HEK293 (cell line): ENCODE results near the gene PHACTR1.

ENCODE experiments used
- CTCF ChIP-seq: fragments of 450-650 bp; formaldehyde crosslinking; IDR thresholded peaks from 2 replicates; pipeline ENCODE4 v1.5.1; 2016; ENCODE audit warnings: missing biosample characterization, missing genetic modification characterization
- REST ChIP-seq: fragments of 450-650 bp; formaldehyde crosslinking; IDR thresholded peaks from 2 replicates; pipeline ENCODE4 v1.5.1; 2016; ENCODE audit warnings: missing biosample characterization, missing genetic modification characterization
- ZIC2 ChIP-seq: fragments of 450-650 bp; formaldehyde crosslinking; IDR thresholded peaks from 2 replicates; pipeline ENCODE4 v1.5.1; 2016; ENCODE audit warnings: missing biosample characterization, missing genetic modification characterization
- ZNF580 ChIP-seq: fragments of 450-650 bp; formaldehyde crosslinking; IDR thresholded peaks from 2 replicates; pipeline ENCODE4 v1.5.1; 2016; ENCODE audit warnings: missing biosample characterization, missing genetic modification characterization
- ZNF660 ChIP-seq: fragments of 450-650 bp; IDR thresholded peaks from 2 replicates; pipeline ENCODE4 v1.5.1; 2018; ENCODE audit warnings: missing biosample characterization, mild to moderate bottlenecking, missing genetic modification characterization

GRCh38 chr6:12937971-12938370 is 221.4 kb downstream of the PHACTR1 start:
- no peak for TF ChIP-seq CTCF (tag by site-specific recombination)
- no peak for TF ChIP-seq ZNF580 (tag by site-specific recombination)
- no peak for TF ChIP-seq ZNF660 (tag by site-specific recombination)
- TF ChIP-seq REST (tag by site-specific recombination), result no peak
- TF ChIP-seq ZIC2 (tag by site-specific recombination), result no peak
